Activated naive CD8-positive, alpha-beta T cell treated with anti-CD3 and anti-CD28 coated beads, Interleukin-2, amount 10 ng/mL, durations not matched to agents 7 days and 5 days (primary cell): ENCODE results near the gene TSPAN9. TPM values are rescaled to one million over a fixed set of nuclear protein-coding genes. Genes with fewer than 3 reads are reported as not detected.

ENCODE experiments used
- ATAC-seq: fragments of 150-1000 bp; cut with Tn5 transposase; one replicate; pipeline ENCODE4 v1.10.0; 2021; ENCODE audit warnings: low read depth, moderate library complexity
- POLR2A ChIA-PET: fragments of 350-600 bp; sonication (Branson Sonifier 250); formaldehyde crosslinking; loops from one replicate; lab custom pipeline; 2021; ENCODE audit warnings: antibody characterized with exemption; lab: Charles Lee
- DNase-seq: peaks from one replicate; pipeline ENCODE4 v3.0.0; 2021
- H3K27ac Mint-ChIP-seq: one replicate; pipeline ENCODE4 v1.8.0; 2022; ENCODE audit warnings: mild to moderate bottlenecking, mixed read lengths
- H3K27me3 Mint-ChIP-seq: one replicate; pipeline ENCODE4 v1.8.0; 2022; ENCODE audit warnings: mild to moderate bottlenecking, moderate library complexity, mixed read lengths
- H3K36me3 Mint-ChIP-seq: one replicate; pipeline ENCODE4 v1.8.0; 2021; ENCODE audit warnings: mild to moderate bottlenecking, mixed read lengths
- H3K4me1 Mint-ChIP-seq: one replicate; pipeline ENCODE4 v1.8.0; 2021; ENCODE audit warnings: mixed read lengths
- H3K4me3 Mint-ChIP-seq: one replicate; pipeline ENCODE4 v1.8.0; 2022; ENCODE audit warnings: mild to moderate bottlenecking, moderate library complexity, mixed read lengths
- H3K9me3 Mint-ChIP-seq: one replicate; pipeline ENCODE4 v1.8.0; 2021; ENCODE audit warnings: mixed read lengths
- total RNA-seq, 2 experiments: library from RNA; stranded (reverse); gene quantifications; one replicate each; pipeline ENCODE4 v1.2.3, GENCODE V29; 2021

The TSPAN9 gene
- total RNA-seq, 2 experiments from 2014 or later: 0.42 to 0.60 TPM

GRCh38 chr12:3214526-3215365 is 137.6 kb downstream of the TSPAN9 start:
- DNase-seq (no peak), ATAC-seq (no peak)
- H3K36me3 Mint-ChIP-seq: no peaks in the 10 kb centered on the region
- POLR2A ChIA-PET: no interaction called here
- no peaks in the 10 kb centered on the region for H3K4me1 Mint-ChIP-seq
- no peak overlapping the region for H3K4me3 Mint-ChIP-seq
- no peaks in the 10 kb centered on the region for H3K9me3 Mint-ChIP-seq
- no peak overlapping the region for H3K27ac Mint-ChIP-seq
- peaks cover 4% of the 10 kb centered on the region for H3K27me3 Mint-ChIP-seq

- Mint-ChIP-seq H3K36me3 (no peaks in the 10 kb centered on the region), H3K4me3 (no peak overlapping the region), H3K9me3 (no peaks in the 10 kb centered on the region), H3K4me1 (no peaks in the 10 kb centered on the region), H3K27me3 (peaks cover 4% of the 10 kb centered on the region), H3K27ac (no peak overlapping the region)
- ATAC-seq (no peak), DNase-seq (no peak)
- POLR2A ChIA-PET: no interaction called here
These were observed 138.3 kb downstream of the TSPAN9 start for GRCh38 chr12:3215410-3215975.

GRCh38 chr12:3216097-3216496 is 138.9 kb downstream of the TSPAN9 start:
- no peak overlapping the region for H3K4me3 Mint-ChIP-seq
- H3K27me3 Mint-ChIP-seq: peaks cover 4% of the 10 kb centered on the region
- ATAC-seq (no peak), DNase-seq (no peak)
- no peak overlapping the region for H3K27ac Mint-ChIP-seq
- no peaks in the 10 kb centered on the region for H3K9me3 Mint-ChIP-seq
- H3K4me1 Mint-ChIP-seq: peaks cover 2% of the 10 kb centered on the region
- H3K36me3 Mint-ChIP-seq: no peaks in the 10 kb centered on the region
- POLR2A ChIA-PET: no interaction called here

- H3K4me1 Mint-ChIP-seq: peaks cover 2% of the 10 kb centered on the region
- POLR2A ChIA-PET: no interaction called here
- no peak overlapping the region for H3K27ac Mint-ChIP-seq
- no peak for ATAC-seq
- no peaks in the 10 kb centered on the region for H3K9me3 Mint-ChIP-seq
- no peak for DNase-seq
- no peak overlapping the region for H3K4me3 Mint-ChIP-seq
- no peaks in the 10 kb centered on the region for H3K36me3 Mint-ChIP-seq
- H3K27me3 Mint-ChIP-seq: peaks cover 4% of the 10 kb centered on the region
These were observed 139.8 kb downstream of the TSPAN9 start for GRCh38 chr12:3216726-3217682.

GRCh38 chr12:3217683-3218079 is 140.5 kb downstream of the TSPAN9 start:
- no peak overlapping the region for H3K27ac Mint-ChIP-seq
- POLR2A ChIA-PET: no interaction called here
- H3K36me3 Mint-ChIP-seq: no peaks in the 10 kb centered on the region
- DNase-seq (no peak), ATAC-seq (no peak)
- H3K4me1 Mint-ChIP-seq: peaks cover 2% of the 10 kb centered on the region
- no peak overlapping the region for H3K4me3 Mint-ChIP-seq
- no peaks in the 10 kb centered on the region for H3K9me3 Mint-ChIP-seq
- H3K27me3 Mint-ChIP-seq: peaks cover 4% of the 10 kb centered on the region

- H3K36me3 Mint-ChIP-seq: no peaks in the 10 kb centered on the region
- no peak overlapping the region for H3K27ac Mint-ChIP-seq
- H3K4me3 Mint-ChIP-seq: no peak overlapping the region
- peaks cover 2% of the 10 kb centered on the region for H3K4me1 Mint-ChIP-seq
- POLR2A ChIA-PET: no interaction called here
- peaks cover 4% of the 10 kb centered on the region for H3K27me3 Mint-ChIP-seq
- DNase-seq: no peak
- no peaks in the 10 kb centered on the region for H3K9me3 Mint-ChIP-seq
- ATAC-seq: no peak
These were observed 141.3 kb downstream of the TSPAN9 start for GRCh38 chr12:3218228-3219171.

- no peak for ATAC-seq
- H3K4me1 Mint-ChIP-seq: peaks cover 2% of the 10 kb centered on the region
- no peaks in the 10 kb centered on the region for H3K36me3 Mint-ChIP-seq
- POLR2A ChIA-PET: interaction anchor here (0.7 kb wide), 1 partner anchor 1147 kb away, joined by 4 read pairs; no protein-coding TSS in a partner anchor
- no peak overlapping the region for H3K27ac Mint-ChIP-seq
- H3K4me3 Mint-ChIP-seq: no peak overlapping the region
- DNase-seq: no peak
- peaks cover 2% of the 10 kb centered on the region for H3K27me3 Mint-ChIP-seq
- no peaks in the 10 kb centered on the region for H3K9me3 Mint-ChIP-seq
These were observed 142.1 kb downstream of the TSPAN9 start for GRCh38 chr12:3219233-3219632.

GRCh38 chr12:3220382-3221321 is 143.5 kb downstream of the TSPAN9 start:
- Mint-ChIP-seq H3K9me3 (no peaks in the 10 kb centered on the region), H3K36me3 (no peaks in the 10 kb centered on the region), H3K4me1 (peaks cover 6% of the 10 kb centered on the region), H3K27ac (no peak overlapping the region), H3K27me3 (no peaks in the 10 kb centered on the region), H3K4me3 (no peak overlapping the region)
- POLR2A ChIA-PET: no interaction called here
- no peak for DNase-seq
- ATAC-seq: no peak

GRCh38 chr12:3222306-3222705 is 145.1 kb downstream of the TSPAN9 start:
- DNase-seq: no peak
- no peak overlapping the region for H3K27ac Mint-ChIP-seq
- no peaks in the 10 kb centered on the region for H3K36me3 Mint-ChIP-seq

GRCh38 chr12:3222979-3223378 is 145.8 kb downstream of the TSPAN9 start:
- POLR2A ChIA-PET: no interaction called here
- H3K27ac Mint-ChIP-seq: no peak overlapping the region
- H3K27me3 Mint-ChIP-seq: no peaks in the 10 kb centered on the region
- ATAC-seq (no peak), DNase-seq (no peak)
- H3K36me3 Mint-ChIP-seq: no peaks in the 10 kb centered on the region
- peaks cover 8% of the 10 kb centered on the region for H3K4me1 Mint-ChIP-seq
- no peak overlapping the region for H3K4me3 Mint-ChIP-seq
- no peaks in the 10 kb centered on the region for H3K9me3 Mint-ChIP-seq

More at GRCh38 chr12:3222306-3222705, 145.1 kb downstream of the TSPAN9 start:
- no peaks in the 10 kb centered on the region for H3K27me3 Mint-ChIP-seq
- ATAC-seq: no peak
- POLR2A ChIA-PET: no interaction called here
- peaks cover 8% of the 10 kb centered on the region for H3K4me1 Mint-ChIP-seq
- H3K4me3 Mint-ChIP-seq: no peak overlapping the region
- H3K9me3 Mint-ChIP-seq: no peaks in the 10 kb centered on the region

- H3K9me3 Mint-ChIP-seq: no peaks in the 10 kb centered on the region
- no peaks in the 10 kb centered on the region for H3K36me3 Mint-ChIP-seq
- H3K27me3 Mint-ChIP-seq: no peaks in the 10 kb centered on the region
- H3K4me1 Mint-ChIP-seq: peaks cover 8% of the 10 kb centered on the region
- no peak overlapping the region for H3K27ac Mint-ChIP-seq
- no peak overlapping the region for H3K4me3 Mint-ChIP-seq
- DNase-seq: no peak
- POLR2A ChIA-PET: no interaction called here
- ATAC-seq: no peak
These were observed 146.7 kb downstream of the TSPAN9 start for GRCh38 chr12:3223601-3224529.
